Fibroblast of villous mesenchyme (primary cell): ENCODE measurements around the gene GDPD3. TPM values are rescaled to one million over a fixed set of nuclear protein-coding genes. Genes with fewer than 3 reads are reported as not detected.
"Not testable (repeated sequence)": the region's sequence is repeated elsewhere in the genome, so short reads cannot be mapped to it uniquely, and the experiment has no call there.

Source experiments
- DNase-seq: peaks from one replicate; pipeline ENCODE4 v3.0.0-alpha.2; 2010; ENCODE audit warnings: low read depth
- H3K4me3 ChIP-seq: 2 replicates; pipeline ENCODE4 v1.5.1; 2011; ENCODE audit warnings: low read depth, mild to moderate bottlenecking, low read length
- CTCF ChIP-seq: IDR thresholded peaks from 2 replicates; pipeline ENCODE4 v1.5.1; 2012; ENCODE audit warnings: low read depth, mild to moderate bottlenecking, low read length; ENCODE audit not compliant: insufficient read depth
- total RNA-seq: library from RNA; depleted of rRNA; stranded (reverse); fragments of >200 nt; gene quantifications from 2 replicates; pipeline ENCODE4 v1.2.3, GENCODE V29; 2012

GDPD3 gene
- total RNA-seq, 1 donor = 0.43 TPM

GRCh38 chr16:30127993-30128392, 14.7 kb upstream of the GDPD3 start:
- DNase-seq = no peak
- no peak overlapping the region for H3K4me3 ChIP-seq
- no peak for TF ChIP-seq CTCF

- not testable (repeated sequence) for DNase-seq, H3K4me3 ChIP-seq
Measured at GRCh38 chr16:30125690-30126089, 12.4 kb upstream of the GDPD3 start.

GRCh38 chr16:30124985-30125379, 11.6 kb upstream of the GDPD3 start:
- DNase-seq = no peak
- no peak overlapping the region for H3K4me3 ChIP-seq
- no peak for TF ChIP-seq CTCF

GRCh38 chr16:30122604-30123160, 9.3 kb upstream of the GDPD3 start:
- peak; percentile 10 for DNase-seq
- peak overlapping the region; percentile 79 for H3K4me3 ChIP-seq
- TF ChIP-seq CTCF = no peak

GRCh38 chr16:30121741-30122571, 8.6 kb upstream of the GDPD3 start:
- peak overlapping the region; percentile 79 for H3K4me3 ChIP-seq
- TF ChIP-seq CTCF = no peak
- DNase-seq = peak; percentile 34

- DNase-seq = no peak
- no peak overlapping the region for H3K4me3 ChIP-seq
- TF ChIP-seq CTCF = no peak
Measured at GRCh38 chr16:30120340-30121105, 7.2 kb upstream of the GDPD3 start.

- no peak overlapping the region for H3K4me3 ChIP-seq
- DNase-seq = peak; percentile 31
- TF ChIP-seq CTCF = no peak
Measured at GRCh38 chr16:30119428-30119827, 6.1 kb upstream of the GDPD3 start.
